HG03571 (cell line): ENCODE results near the gene CHRNA4.

Experiments
- ATAC-seq: cut with Tn5 transposase; IDR thresholded peaks from one replicate; pipeline ENCODE4 v1.9.1; 2021; ENCODE audit not compliant: unreplicated experiment

Gene CHRNA4

DNA sequence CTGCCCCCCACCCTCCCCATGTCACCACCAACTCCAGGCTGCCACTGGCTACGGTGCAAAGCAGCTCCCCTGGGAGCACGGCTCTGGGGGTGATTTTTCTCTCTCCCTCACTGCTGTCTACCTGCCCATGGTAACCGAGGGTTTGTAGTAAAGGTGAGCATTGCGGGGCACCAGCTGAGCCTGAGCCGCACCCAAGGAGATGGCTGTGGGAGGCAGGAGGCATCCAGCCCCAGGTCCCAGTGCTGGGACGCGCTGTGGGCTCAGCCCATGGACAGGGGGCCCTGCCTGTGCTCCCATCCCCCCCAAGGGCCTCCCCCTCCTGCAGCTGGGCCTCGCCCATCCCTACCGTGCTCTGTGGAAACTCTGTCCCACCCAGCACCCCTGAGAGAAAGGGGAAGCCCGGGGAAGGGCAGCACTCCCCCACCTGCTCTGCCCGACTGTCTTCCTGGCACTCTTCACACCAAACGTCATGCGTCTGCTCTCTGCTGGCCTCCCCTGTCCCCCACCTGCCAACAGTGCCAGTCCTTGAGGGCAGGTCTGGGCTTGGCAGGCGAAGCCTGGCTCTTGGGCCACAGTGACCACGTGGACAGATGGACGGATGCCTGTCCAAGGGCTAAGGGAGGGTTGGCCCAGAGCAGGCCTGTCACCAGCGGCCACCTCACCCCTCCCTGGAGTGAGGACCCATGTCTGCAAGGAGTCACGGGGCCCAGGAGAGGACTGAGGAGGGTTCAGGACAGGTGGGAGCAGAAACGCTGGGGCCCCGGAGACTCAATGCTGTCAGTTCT is 3.8 kb upstream of the CHRNA4 start:
- no peak for ATAC-seq

DNA sequence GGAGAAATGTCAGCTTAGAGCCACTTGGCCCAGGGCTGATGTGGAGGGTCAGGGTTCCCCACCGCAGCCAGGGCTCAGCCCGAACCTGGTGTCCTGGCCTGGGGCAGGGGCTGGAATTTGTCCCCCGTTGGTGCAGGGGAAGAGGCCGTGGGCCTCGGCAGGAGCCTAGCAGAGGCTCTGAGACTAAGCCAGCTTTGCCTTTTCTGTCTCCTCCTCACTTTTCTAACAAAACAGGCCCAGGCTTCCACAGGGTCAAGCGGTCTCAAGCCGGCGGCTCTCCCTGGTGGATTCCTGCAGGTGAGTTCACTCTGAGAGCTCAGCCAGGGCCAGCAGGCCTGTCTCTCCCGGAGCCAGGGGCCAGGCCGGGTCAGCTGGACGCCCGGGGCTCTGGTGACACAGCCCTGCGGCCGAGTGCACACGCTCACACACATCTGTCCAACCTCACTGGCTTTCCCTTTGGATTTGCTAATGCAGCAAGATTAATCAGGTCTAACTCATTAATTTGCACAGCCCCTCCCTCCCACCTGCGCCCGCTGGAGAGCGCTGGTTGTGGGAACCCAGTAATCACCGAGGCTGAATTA is 2.9 kb upstream of the CHRNA4 start:
- ATAC-seq = no peak

DNA sequence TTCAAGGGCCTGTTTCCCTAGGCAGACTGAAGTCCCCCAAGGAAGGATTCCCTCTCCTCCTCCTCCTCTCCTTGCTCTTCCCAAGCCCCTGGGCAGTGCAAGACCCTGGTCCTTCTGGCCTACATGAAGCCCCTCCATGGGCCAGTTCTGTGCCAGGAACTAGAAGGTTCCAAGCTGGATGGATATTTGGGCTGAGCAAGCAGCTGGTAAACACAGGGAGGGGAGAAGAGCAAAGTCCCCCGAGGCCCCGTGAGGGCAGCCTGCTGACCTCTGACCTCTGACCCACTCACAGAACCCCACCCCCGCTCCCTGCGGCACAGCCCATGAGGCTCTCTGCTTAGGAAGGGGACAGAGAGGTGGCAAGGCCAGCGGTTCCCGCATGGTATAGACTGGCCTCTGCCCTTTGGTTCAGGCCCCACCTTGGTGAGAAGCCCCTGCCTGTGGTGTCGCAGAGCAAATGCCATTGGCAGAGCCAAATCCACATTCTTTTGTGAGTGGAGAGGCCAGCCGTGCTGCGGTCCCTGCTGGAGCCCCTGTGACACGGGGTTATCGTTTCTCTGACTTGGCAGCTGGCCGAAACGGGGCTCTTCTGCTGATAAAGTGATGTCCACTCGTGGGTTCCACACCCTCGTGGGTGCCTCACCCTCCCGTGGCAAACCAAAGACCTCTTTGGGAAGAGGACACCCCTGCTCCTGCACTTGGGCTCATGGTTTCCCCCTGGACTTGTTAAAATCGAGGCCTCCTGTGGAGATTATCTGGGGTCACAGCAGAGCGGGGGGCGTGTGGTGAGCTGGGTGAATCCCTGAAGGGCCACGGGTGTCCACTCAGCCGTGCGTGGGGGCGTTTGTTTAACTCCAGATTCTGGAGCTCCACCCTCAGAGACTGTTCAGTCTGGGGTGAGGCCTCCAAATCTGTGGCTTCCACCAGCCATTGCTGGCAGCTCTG is 2.1 kb upstream of the CHRNA4 start:
- no peak for ATAC-seq

DNA sequence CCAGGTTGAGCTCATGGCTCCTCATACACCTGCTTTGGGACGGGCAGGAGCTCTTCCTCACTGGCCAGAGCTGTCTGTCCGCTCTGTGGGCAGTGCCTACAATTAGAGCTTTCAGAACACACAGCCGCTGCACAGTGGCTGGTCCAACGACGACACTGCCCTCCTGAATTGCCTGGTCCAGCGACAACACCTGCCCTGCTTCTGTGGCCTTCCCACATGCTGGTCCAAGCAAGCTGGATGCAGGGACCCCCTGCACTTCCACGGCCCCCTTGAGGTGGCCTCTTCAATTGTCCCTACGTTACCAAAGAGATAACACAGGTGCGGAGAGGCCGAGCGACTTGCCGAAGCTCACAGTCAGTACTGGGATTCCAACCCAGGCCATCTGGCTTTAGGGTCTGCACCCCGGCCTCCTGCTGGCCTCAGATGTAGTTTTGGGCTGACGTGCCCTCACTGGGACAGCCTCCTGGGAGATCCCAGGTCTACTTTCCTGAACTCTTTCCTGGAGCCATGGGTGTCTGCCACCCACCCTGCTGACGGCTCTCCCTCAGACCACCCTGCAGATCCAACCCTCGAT is 1.4 kb upstream of the CHRNA4 start:
- no peak for ATAC-seq

DNA sequence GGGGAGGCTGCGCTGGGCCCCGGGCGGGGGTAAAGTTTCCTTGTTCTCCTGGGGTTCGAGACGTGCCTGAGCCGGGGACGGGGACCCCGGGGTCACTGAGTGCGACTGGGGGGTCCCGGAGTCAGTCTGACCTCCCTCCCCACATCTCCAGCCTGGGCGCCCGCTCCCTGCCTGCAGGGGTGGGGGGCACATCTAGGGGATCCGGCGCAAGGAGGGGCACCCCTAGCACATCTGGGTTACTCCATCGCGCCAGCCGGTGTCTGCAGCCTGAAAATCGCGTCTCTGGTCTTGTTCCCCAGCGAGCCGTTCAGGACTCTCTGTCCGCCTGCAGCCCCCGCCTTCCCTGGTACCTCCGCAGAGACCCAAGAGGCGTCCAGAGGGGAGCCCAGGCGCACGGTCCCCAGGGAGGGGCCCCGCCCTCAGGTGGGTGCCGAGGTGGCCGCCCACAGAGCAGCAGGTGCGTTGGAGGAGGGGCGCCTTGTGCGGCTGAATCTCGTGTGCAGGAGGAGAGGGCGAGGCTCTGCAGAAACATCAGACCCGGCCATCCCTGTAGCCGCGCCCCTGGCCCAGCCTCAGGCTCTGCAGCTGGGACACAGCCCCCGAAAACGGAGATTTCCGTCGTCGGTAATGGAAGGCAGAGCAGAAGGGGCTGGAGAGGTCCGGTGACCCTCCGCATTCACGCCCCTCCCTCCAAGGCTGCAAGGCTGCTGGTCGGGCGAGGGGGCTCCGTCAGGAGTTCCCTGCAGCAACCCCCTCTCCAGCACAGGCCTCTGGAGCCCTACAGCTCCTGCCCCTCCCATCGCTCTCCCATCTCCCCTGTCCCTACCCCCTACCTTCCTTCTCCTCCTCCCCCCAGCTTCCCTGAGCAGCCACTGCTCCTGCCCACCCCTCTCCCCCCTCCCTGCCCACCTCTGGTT is 628 bp upstream of the CHRNA4 start:
- ATAC-seq = no peak

DNA sequence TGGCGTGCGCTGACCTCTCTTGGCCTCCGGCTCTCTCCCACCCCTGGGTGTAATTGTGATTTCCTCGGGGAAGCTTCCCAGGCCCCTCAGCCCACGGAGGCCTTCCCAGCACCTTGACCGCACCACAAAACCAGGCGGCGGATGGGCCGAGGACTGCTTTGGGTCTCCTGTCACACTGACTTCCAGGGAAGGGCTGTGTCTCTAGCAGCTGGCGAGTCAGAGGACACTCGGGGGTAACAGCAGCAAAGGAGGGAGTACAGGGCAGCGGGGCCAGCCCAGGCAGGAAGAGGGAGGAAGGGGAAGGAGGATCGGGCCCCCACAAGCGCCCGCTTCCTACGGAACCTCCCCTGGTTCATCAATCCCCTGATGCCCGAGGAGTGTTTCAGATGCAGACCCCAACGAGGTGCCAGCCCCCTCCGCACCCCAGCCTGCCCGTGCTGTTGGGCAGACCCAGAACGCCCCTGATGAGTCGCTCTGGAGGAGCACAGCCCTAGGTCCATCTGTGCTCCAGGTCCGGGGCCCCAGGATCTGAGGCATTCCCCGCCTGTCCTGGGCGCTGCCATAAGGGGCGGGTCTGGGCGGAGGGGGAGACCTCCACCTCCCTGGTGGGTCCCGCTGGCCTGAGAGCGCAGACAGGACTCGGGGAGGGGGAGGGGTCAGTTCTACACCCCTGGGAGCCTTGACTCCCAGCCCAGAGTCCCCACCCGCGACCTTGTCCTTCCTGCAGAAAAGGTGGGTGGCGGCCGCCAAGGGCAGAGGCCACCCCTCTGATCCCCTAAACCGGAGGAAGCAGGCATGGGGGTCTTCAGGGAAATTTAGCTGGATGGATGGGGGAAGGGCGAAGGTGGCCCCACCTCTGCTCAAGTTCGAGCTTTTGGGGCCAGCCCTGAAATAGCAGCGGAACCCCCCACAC is 956 bp downstream of the CHRNA4 start:
- ATAC-seq = no peak

DNA sequence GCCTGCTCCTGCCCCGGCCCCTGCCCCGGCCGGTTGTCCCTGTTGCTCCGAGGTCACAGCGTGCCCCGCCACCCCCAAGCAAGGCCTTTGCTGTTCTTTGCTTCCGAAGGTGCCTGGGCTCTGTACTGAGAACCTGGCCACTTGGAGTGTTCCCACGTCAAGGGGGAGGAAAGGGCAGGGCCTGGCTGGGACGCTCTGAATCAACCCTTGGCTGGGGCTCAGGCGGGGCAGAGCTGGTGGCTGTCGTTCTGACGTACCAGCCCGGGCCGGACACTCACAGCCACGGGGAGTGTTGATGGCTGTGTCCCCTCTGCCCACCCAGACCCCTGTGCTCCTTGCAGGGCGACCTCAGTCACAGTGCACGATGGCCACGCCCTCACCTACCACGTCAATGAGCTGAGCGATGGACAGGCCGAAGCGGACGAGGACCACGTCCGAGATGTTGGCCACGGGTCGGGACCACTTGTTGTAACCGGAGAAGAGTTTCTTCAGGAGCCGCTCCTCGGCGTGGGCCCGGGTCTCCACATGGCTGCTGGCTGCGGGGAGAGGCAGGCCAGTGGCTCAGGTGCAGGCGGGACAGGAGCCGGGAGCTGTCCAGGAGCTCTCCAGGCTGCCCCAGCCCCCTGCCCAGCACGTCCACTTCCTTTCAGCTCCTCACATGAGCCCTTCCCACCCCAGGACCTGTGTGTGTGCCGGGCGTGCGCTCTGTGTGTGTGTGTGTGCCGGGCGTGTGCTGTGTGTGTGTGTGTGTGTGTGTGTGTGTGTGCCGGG is 1.8 kb downstream of the CHRNA4 start:
- ATAC-seq = no peak

DNA sequence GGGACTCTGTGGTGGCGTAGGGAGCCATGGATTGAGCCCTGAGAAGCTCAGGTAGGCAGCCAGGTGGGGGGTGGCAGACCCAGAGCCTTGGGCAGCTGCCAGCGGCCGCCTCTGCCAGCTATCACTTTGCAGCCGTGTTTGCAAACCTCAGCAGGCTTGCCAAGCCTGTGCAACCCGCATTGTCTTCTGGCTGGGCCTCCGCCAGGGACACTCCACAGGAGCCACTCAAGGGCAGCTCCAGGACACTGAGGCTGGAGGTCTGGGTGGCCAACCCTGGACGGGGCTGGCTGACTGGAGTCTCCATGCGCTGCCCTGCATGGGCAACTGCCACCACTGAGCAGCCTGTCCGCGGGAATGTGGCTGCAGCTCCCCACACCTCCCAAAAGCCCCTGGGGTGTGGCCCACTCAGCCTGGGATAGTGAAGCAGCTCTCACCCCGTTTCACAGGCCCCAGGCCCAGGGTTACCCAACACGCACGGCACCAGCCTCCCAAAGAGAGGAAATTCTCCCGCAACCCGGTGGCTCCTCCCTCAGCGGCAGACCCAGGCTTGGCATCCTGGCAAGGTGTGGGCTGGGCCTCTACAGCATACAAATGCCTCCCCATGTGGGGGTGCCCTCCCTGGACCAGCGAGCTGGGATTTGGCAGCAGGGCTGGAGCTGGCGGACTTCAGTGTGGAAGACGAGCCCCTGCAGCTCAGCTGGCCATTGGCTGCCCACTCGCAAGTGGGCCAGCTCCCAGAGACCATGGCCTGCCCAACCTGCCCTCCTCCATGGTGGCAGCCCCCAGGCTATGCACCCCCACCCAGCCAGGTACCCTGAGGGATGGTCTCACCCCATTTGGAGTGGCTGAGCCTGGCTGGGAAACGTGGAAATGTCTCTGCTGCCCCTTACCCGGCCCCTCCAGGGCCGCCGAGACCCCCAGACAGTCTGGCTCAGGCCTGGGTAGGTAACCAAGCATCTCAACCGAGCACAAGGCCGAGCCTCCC is 2.9 kb downstream of the CHRNA4 start:
- no peak for ATAC-seq

DNA sequence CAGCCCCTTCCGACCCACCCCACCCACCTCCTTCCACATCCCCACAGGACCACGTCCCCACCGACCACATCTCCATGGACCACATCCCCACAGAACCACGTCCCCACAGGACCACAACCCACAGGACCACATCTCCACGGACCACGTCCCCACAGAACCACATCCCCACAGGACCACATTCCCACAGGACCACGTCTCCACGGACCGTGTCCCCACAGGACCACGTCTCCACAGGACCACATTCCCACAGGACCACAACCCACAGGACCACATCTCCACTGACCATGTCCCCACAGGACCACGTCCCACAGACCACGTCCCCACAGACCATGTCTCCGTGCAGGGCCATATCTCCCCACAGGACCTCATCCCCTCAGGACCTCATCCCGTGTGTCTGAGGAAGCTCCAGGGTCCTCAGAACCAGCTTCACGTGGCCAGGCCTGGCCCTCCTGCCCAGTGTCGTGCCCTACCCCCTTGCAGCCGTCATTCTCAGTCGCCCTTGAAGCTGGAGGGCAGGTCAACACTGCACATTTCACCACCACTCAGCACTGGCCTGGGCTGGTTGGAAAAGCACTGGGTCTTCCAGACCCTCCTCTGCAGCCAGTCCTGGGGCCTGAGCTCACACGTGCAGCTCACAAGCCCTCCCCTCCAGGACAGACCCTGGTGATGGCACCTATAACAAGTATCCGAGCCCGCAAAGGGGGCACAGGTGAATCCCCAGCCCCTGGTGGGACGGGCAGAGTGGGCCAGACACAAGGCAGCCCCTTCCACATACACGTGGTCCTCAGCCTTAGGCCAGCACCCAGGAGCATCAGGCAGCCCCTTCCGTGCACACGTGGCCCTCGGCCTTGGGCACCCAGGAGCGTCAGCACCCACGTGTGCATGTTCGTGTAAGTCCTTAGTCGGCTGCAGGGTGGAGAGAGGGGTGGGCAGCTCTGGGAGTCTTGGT is 3.9 kb downstream of the CHRNA4 start:
- no peak for ATAC-seq

DNA sequence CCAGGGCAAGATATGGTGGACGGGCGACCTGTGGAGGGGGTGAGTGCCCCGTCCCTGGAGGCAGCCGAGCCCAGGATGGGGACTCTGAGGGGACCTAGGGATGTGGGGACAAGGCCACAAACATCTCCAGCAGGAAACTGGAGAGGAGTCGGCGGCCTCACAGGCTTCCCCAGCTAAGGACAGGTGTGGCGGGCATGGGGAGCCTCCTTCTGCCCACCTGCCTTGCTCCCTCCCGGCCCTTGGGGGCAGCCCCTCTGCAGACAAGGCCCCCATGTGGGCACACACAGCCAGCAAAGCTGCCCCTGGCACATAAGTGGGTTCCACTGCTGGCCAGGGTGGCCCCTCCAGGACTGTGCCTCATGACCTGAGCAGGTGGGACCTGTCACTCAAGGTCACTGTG is 4.6 kb downstream of the CHRNA4 start:
- no peak for ATAC-seq

DNA sequence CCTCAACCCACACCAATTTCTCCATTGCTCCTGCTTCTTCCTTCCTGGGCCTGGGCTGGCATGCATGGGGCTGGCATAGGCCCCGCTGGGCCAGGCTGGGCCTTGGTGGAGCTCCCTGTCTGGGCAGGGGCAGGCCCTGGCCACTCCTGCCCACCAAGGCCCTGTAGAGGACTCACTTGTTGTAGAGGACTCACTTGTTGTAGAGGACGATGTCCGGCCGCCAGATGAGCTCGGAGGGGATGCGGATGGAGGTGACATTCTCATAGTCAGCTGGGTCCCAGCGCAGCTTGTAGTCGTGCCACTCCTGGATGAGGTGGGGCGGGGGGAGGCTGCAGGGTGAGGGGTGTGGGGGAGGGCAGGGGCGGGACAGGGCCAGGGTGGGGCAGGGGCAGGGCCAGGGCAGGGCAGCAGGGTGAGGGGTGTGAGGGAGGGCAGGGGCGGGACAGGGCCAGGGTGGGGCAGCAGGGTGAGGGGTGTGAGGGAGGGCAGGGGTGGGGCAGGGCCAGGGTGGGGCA is 5.3 kb downstream of the CHRNA4 start:
- no peak for ATAC-seq

DNA sequence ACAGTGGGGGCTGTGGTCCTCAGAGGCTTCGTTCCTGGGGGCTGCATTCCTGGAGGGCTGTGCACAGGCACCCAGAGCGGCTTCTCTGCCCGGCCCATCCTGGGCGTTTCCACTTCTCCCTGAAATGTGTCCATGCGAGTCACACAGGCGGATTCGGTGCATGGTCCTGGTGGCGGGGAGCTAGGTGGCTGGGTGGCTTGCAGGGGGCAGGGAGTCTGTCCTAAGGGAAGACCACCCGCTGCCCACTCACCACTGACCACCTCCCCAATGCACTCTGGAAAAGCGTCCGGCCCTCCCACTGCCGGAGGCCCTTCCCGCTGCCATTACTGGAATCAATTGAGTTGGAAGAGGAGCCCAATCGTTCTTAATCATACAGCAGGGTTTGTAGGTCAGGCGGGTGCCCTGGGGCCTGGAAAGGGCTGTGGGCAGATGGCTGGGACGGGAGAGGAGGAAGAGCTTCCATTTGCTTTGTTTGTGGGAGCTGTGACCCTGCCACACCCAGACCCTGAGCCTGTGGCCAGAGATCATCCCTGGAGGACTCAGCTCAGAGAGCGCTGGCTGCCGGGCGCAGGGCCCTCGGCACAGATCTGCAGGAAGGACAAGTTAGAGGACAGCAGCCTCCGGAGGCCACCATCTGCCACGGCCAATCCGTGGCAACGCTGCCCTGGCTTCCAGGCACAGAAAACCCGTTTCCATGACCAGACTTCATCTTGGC is 6.4 kb downstream of the CHRNA4 start:
- ATAC-seq = no peak

DNA sequence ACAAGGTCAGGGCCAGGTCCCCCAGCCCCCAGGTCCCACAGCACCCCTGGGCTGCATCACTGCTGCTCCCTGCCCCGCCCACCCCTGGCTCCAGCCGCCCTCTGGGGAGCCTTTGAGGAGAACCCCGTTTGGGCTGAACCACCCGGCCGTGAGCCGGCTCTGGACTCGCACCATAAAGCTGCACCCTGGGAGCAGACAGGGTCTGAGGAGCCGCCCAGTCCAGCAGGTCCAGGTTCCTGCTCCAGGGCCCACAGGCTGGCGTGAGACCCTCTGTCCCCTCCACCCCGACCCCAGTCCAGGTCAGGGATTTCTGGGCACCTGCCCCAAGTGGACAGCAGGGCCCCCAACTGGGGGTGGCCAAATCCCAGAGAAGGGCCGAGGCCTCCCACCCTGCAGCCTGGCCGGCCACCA is 8.3 kb downstream of the CHRNA4 start:
- ATAC-seq = no peak

DNA sequence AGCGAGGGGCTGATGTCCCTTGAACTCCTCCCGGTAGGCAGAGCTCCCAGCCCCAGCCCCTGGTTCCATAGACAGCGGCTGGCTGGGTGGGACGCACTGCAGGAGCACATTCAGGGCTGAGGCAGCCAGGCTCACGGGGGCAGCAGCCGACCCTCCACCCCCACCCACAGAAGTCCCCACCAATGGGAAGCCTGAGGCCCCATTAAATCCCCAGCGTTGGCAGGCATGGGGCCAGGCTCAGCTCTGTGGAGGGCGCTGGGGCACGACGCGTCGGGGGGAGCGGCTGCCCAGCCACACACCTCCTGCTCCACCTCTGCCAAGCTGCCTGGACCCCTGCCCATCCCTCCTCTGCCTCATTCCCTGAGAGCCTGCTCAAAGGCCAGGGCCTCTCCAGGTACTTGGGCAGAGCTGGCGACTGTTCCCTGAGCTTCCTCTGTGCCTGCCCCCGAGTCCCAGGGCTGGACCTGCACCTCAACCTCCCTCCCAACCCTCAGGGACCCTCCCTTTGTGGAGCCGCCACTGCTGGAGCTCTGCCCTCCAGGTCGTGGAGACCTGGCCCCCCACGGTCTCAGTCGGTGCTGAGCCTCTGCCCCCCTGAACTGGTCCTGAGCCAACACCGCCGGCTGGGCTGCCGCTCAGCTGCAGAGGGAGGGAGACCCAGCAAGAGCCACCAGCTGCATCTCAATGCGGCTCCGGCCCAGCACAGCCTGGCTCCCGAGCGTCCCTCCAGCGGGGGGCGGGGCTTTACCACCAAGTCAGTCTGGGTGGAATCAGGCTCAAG is 9.1 kb downstream of the CHRNA4 start:
- ATAC-seq = no peak

DNA sequence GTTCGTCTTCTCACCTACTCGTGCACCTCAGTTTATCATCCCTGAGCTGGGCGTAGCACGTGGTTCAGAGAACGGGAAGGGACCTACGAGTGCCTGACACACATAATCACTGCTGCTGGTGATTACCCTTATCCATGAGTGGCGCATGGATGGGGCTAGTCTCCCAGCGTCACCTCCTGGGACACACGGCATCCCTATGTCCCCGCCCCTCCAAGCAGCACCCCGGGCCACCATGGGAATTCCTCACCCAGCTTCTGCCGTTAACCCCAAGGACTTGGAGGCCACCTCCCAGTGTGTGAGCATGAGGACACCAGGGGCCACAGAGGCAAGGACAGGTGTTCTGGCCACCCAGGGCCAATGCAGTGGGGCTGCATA is 9.8 kb downstream of the CHRNA4 start:
- ATAC-seq = no peak
